Mesangial cell (primary cell): Measurements from ENCODE around the gene FAM161B. TPM values are rescaled to one million over a fixed set of nuclear protein-coding genes. Genes with fewer than 3 reads are reported as not detected.

Source experiments
- total RNA-seq: library from RNA; depleted of rRNA; stranded (reverse); fragments of >200 nt; gene quantifications from 2 replicates; pipeline ENCODE4 v1.2.3, GENCODE V29; 2015

The FAM161B gene
- 0.81 and 2.7 TPM in 2 replicates for total RNA-seq

GRCh38 chr14:73949752-73950734, at the start of gene FAM161B, which contains the start of gene COQ6:
FAM161B (minus strand) TSS chr14:73950094; CDS start chr14:73950026, 68 bp downstream.
COQ6 (plus strand) TSS chr14:73950302; CDS start chr14:73950333, 31 bp downstream.

GRCh38 chr14:73886449-73887317, 63.2 kb downstream of the FAM161B start, which contains the start of gene ZNF410:
ZNF410 (plus strand) TSS chr14:73886859; CDS start chr14:73892176, 5,317 bp downstream.

Other genes with a start within 250 kb of the FAM161B start
- 27.1 and 38.4 TPM in 2 replicates for gene PNMA1, start 235.7 kb downstream of the FAM161B start, total RNA-seq
- gene PTGR2, start 98.3 kb downstream of the FAM161B start, total RNA-seq: 3.9 and 4.7 TPM in 2 replicates
- 29.7 and 38.6 TPM in 2 replicates for gene ZNF410, start 63.2 kb downstream of the FAM161B start, total RNA-seq
- 24.2 and 29.8 TPM in 2 replicates for gene COQ6, start 208 bp upstream of the FAM161B start, total RNA-seq
- 6.5 and 8.0 TPM in 2 replicates for gene ENTPD5, start 69.2 kb upstream of the FAM161B start, total RNA-seq
- 2.3 TPM in 2 replicates for gene BBOF1, start 69.3 kb upstream of the FAM161B start, total RNA-seq
- gene ALDH6A1, start 134.4 kb upstream of the FAM161B start, total RNA-seq: 4.1 and 10.5 TPM in 2 replicates
- gene LIN52, start 134.9 kb upstream of the FAM161B start, total RNA-seq: 3.5 and 6.2 TPM in 2 replicates